ENCODE results near the gene RETN.
"Not testable (repeated sequence)": the region's sequence is repeated elsewhere in the genome, so short reads cannot be mapped to it uniquely, and the experiment has no call there.

Gene RETN

GRCh38 chr19:7638802-7639465, 29.9 kb upstream of the RETN start:
- no peak for DNase-seq

DNA sequence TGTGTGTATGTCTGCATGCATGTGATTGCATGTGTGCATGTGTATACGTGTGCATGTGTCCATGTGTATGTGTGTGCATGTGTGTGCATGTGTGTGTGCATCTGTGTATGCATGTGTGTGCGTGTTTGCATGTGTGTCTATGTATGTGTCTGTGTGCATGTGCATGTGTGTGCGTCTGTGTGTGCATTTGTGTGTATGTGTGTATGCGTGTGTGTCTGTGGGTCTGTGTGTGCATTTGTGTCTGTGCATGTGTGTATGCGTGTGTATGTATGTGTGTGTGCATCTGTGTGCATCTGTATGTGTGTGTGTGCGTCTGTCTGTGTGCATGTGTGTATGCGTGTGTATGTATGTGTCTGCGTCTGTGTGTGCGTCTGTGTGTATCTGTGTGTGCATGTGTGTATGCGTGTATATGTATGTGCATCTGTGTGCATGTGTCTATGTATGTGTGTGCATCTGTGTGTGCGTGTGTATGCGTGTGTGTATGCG, 28.9 kb upstream of the RETN start:
- DNase-seq: no peak

DNA sequence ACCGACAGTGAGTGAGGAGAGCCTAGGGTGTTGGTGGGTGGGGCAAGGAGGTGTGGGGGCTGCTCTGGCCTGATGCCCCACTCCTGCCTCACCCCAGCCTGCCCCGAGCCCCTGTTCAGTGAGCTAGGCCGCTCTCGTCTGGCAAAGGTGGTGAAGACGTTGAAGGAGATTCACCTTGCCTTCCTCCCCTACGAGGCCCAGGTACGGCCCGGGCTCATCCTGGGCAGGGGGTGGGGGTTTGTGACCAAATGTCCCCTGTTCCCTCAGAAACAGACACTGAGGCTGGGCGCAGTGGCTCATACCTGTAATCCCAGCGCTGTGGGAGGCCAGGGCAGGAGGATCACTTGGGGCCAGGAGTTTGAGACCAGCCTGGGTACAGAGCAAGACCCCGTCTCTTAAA, 28.0 kb upstream of the RETN start:
- DNase-seq: no peak

GRCh38 chr19:7641290-7642276, 27.3 kb upstream of the RETN start:
- no peak for DNase-seq

- DNase-seq: no peak
Observed at GRCh38 chr19:7642295-7643030, 26.4 kb upstream of the RETN start.

- no peak for DNase-seq
Observed at GRCh38 chr19:7643031-7643415, 25.8 kb upstream of the RETN start.

GRCh38 chr19:7643629-7644549, 25.0 kb upstream of the RETN start:
- not testable (repeated sequence) for DNase-seq

DNA sequence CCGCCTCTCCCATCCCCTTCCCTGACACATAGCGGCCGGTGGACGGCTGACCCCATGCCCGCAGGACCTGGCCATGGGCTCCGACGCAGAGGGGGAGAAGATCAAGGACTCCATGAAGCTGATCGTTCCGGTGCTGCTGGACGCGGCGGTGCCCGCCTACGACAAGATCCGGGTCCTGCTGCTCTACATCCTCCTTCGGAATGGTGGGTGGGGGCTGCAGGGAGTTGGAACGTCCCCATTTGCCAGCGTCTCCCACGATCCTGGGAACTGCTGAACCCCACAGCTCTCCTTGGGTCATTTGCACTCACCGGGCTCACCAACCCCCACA, 24.3 kb upstream of the RETN start:
- no peak for DNase-seq

- no peak for DNase-seq
Observed at GRCh38 chr19:7645163-7645562, 23.7 kb upstream of the RETN start.

DNA sequence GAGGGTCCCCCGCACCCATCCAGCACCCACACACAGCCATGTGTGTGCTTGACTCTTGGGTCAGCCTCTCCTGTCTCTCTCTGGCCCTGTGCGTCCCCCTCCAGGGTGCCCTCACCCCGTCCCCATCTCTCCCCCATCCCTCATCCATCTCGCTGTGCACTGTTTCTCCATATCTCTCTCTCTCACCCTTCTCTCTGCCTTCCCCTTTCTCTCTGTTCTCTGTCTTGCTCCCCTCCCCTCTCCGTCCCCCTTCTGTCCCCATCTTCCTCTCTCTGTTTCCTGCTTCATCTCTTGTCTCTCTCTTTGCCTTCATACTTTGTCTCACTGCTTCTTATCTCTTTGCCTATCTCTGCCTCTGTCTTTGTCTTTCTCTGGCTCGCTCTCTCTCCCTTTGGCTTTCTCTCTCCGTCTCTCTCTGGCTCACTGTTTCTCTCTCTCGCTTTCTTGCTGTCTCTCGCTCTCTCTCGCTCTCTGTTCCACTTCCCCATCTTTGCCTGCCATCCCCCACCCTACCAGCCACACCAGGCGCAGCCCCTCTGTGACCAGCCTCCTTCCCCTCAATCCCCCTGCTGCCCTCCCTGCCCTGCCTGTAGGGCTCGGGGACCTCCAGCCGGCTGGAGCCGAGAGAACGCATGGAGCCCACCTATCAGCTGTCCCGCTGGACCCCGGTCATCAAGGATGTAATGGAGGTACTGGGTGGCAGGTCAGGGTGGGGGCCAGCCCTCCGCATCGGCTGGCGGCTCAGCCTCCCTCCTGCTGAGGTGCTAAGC, 23.0 kb upstream of the RETN start:
- DNase-seq: no peak

DNA sequence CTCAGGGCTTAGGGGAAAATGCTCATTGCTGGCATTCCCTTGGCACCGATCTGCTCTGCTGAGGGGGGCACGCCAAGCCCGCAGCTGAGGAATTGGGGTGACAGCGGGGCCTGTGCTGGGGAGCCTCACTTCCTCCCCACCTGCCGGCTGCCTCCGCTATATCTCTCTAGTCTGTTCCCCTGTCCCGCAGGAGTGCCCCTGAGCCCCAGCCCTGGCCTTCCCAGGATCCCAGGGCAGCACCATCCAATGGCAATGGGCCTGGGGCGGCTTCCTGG, 22.5 kb upstream of the RETN start:
- no peak for DNase-seq

- no peak for DNase-seq
Observed at GRCh38 chr19:7647156-7647555, 21.7 kb upstream of the RETN start.

GRCh38 chr19:7648265-7649014, 20.4 kb upstream of the RETN start:
- no peak for DNase-seq

GRCh38 chr19:7650148-7650547, 18.7 kb upstream of the RETN start:
- no peak for DNase-seq

- peak; percentile 46 for DNase-seq
Observed at GRCh38 chr19:7652061-7652641, 16.7 kb upstream of the RETN start.

- no peak for DNase-seq
Observed at GRCh38 chr19:7654401-7654800, 14.4 kb upstream of the RETN start.

GRCh38 chr19:7655581-7655980, 13.3 kb upstream of the RETN start:
- DNase-seq: no peak

GRCh38 chr19:7657131-7657751, 11.6 kb upstream of the RETN start:
- no peak for DNase-seq

GRCh38 chr19:7658219-7658686, 10.6 kb upstream of the RETN start:
- DNase-seq: peak; percentile 44
